ENCODE data around the gene CDH4. TPM values are rescaled to one million over a fixed set of nuclear protein-coding genes. Genes with fewer than 3 reads are reported as not detected.

The CDH4 gene
- total RNA-seq, 4 donors from 2014 or later = not detected

DNA sequence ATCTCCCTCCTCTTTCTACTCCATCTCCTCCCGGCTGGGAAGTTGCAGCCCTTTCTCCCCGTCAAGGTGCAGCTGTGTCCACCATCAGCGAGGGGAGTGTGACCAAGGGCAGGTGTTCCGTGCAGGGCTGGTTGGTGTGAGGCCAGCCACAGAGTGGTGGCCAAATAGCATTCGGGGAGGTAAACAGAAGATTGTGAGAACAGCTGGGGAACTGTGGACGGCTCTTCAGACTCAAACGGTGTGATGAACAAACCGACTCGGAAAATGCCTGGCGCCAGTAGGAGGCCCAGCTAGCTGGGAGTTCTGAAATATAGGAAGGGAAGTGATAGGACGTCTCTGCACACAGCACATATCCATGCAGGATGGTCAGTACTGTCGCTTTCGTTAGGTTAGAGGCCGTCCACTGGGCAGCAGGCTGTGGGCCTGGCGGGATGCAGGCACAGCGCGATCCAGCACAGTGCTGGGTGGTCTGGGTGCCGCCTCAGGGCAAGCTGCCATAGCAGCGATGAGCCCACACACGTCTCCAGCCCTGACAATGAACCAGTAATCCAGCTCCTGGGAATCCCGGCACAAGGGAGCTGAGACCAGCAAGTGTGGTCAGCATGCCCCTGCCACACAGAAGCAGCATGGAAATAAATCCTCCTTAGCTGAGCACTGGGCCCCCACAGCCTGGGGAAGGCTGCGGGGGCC, 555.6 kb downstream of the CDH4 start:
- H3K36me3 ChIP-seq = no peaks in the 10 kb centered on the region
- TF ChIP-seq, protein P1, sequence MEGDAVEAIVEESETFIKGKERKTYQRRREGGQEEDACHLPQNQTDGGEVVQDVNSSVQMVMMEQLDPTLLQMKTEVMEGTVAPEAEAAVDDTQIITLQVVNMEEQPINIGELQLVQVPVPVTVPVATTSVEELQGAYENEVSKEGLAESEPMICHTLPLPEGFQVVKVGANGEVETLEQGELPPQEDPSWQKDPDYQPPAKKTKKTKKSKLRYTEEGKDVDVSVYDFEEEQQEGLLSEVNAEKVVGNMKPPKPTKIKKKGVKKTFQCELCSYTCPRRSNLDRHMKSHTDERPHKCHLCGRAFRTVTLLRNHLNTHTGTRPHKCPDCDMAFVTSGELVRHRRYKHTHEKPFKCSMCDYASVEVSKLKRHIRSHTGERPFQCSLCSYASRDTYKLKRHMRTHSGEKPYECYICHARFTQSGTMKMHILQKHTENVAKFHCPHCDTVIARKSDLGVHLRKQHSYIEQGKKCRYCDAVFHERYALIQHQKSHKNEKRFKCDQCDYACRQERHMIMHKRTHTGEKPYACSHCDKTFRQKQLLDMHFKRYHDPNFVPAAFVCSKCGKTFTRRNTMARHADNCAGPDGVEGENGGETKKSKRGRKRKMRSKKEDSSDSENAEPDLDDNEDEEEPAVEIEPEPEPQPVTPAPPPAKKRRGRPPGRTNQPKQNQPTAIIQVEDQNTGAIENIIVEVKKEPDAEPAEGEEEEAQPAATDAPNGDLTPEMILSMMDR (IDR thresholded peaks at IDR 0.05) = no peak
- TF ChIP-seq POLR2A (IDR thresholded peaks at IDR 0.05) (no peak), POLR2AphosphoS5 (IDR thresholded peaks at IDR 0.05) (no peak), EP300 (IDR thresholded peaks at IDR 0.05; ENCODE audit: low read depth) (no peak)
- intact Hi-C loops (cut with DNase I; ENCODE audit: low total_unique reads) = no loop called here
- no peaks in the 10 kb centered on the region for H3K4me1 ChIP-seq
- no peak overlapping the region for H3K27ac ChIP-seq
- no peak overlapping the region for H3K4me3 ChIP-seq
- no peaks in the 10 kb centered on the region for H3K9me3 ChIP-seq
- in situ Hi-C loops (cut with MboI; ENCODE audit: low pct_ligation_motif_present in 1 of 4, low pct_unique_long_range_greater_than_20kb in 1 of 4, low sequenced_read_pairs in 3 of 4) = no loop called here
- 70 to 75% methylated on average over 4 to 22 of the region's 22 CpGs for WGBS, 2 donors (ENCODE audit: low coverage in 1 of 2)
- DNase-seq = no peak
- peaks cover 4% of the 10 kb centered on the region for H3K27me3 ChIP-seq

DNA sequence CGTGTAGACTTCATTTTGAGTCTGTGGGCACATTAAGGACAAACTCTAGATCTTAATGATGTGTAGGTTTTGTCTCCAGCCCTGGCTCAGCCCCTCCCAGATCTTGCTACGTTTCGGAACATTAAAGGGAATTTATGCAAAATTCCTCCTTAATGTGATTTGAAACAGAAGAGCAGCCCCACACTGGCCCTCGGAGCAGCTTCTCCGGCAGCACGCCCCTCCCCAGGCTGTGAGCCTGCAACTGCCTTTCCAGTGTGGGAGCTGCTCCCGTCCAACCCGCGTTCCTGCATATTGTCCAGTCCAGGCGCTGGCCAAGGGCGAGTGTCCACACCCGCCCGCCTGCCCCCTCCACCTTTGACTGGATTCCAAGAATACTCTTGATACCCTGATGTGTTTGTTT, 556.4 kb downstream of the CDH4 start:
- intact Hi-C loops (cut with DNase I; ENCODE audit: low total_unique reads) = no loop called here
- H3K27me3 ChIP-seq = peaks cover under 1% of the 10 kb centered on the region
- no peaks in the 10 kb centered on the region for H3K9me3 ChIP-seq
- no peak overlapping the region for H3K27ac ChIP-seq
- 44 to 73% methylated on average over 1 to 13 of the region's 13 CpGs for WGBS, 2 donors (ENCODE audit: low coverage in 1 of 2)
- DNase-seq = no peak
- in situ Hi-C loops (cut with MboI; ENCODE audit: low pct_ligation_motif_present in 1 of 4, low pct_unique_long_range_greater_than_20kb in 1 of 4, low sequenced_read_pairs in 3 of 4) = no loop called here
- no peaks in the 10 kb centered on the region for H3K4me1 ChIP-seq
- H3K4me3 ChIP-seq = no peak overlapping the region
- no peaks in the 10 kb centered on the region for H3K36me3 ChIP-seq
- TF ChIP-seq, protein P1 (IDR thresholded peaks at IDR 0.05) = no peak
- TF ChIP-seq POLR2A (IDR thresholded peaks at IDR 0.05) (no peak), EP300 (IDR thresholded peaks at IDR 0.05; ENCODE audit: low read depth) (no peak), POLR2AphosphoS5 (IDR thresholded peaks at IDR 0.05) (no peak)

DNA sequence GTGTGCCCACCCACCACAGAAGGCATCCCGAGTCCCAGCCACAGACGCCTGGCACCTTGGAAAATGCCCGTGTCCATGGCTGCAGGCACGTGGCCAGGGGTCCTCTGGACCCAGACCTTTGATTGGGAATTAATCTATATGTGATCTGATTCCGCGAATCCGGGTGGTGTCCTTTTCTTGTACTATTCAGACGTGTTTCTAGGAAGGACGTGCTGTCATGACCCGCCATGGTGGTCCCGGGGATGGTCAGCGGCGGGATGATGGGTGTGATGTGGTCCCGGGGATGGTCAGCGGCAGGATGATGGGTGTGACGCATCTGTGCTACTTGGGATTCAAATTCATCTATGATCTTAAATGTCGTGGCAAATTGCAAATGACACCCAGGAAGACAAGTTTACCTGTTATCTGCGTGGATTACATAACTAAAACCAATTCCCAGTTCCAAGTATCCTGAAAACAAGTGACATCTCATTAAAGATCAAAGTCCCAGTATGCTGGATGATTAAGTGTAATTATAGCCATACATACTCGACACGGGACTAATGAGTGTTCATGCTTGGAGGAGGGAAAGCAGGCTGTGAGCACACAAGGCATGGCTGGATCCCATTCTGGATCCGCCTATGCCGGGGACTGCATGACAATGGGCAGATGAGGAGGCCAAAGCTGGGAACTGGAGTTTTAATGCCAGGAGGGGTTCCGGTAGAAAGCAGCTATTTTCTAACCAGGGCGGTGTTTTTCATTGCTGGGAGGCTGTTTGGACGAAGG, 557.1 kb downstream of the CDH4 start:
- no peak overlapping the region for H3K4me3 ChIP-seq
- intact Hi-C loops (cut with DNase I; ENCODE audit: low total_unique reads) = no loop called here
- TF ChIP-seq POLR2AphosphoS5 (IDR thresholded peaks at IDR 0.05) = no peak
- TF ChIP-seq POLR2A (IDR thresholded peaks at IDR 0.05) = no peak
- no peak for TF ChIP-seq EP300 (IDR thresholded peaks at IDR 0.05; ENCODE audit: low read depth)
- TF ChIP-seq, protein P1 (IDR thresholded peaks at IDR 0.05) = no peak
- no peaks in the 10 kb centered on the region for H3K36me3 ChIP-seq
- H3K27me3 ChIP-seq = no peaks in the 10 kb centered on the region
- H3K9me3 ChIP-seq = no peaks in the 10 kb centered on the region
- in situ Hi-C loops (cut with MboI; ENCODE audit: low pct_ligation_motif_present in 1 of 4, low pct_unique_long_range_greater_than_20kb in 1 of 4, low sequenced_read_pairs in 3 of 4) = no loop called here
- H3K27ac ChIP-seq = no peak overlapping the region
- H3K4me1 ChIP-seq = no peaks in the 10 kb centered on the region
- no peak for DNase-seq
- 78 to 79% methylated on average over 21 to 25 of the region's 25 CpGs for WGBS, 2 donors (ENCODE audit: low coverage in 1 of 2)

DNA sequence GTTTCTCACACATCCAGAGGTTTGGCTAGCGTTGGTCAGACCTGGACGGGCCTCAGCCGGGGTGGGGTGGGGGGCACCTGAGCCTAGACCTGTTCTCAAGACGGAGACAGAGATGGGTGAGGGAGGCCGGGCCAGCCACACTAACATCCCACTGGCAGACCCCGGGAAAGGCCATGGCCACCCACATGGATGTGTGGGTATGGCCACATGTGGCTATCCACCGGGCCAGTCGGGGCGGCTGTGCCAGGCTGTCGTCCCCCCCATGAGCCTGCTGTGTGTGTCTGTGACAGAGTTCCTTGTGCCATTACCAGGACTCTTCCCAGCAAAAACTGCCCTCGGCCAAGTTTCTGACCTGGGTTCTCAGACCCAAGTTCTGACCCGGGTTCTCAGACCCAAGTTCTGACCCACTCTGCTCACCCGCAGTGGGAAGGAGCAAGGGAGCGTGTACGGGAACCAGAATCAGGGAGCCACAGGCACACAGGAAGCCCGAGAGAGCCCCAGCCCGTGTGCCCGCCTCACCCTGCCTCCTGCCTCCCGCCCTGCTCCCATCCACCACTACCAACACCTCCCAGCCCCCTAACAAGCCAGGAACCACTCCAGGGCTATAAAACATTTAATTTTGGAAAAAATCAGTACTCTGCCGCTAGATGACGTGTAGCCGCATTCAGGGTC, 558.1 kb downstream of the CDH4 start:
- Histone ChIP-seq H3K9me3 (no peaks in the 10 kb centered on the region), H3K36me3 (no peaks in the 10 kb centered on the region), H3K4me1 (no peaks in the 10 kb centered on the region), H3K27ac (no peak overlapping the region), H3K4me3 (no peak overlapping the region), H3K27me3 (no peaks in the 10 kb centered on the region)
- intact Hi-C loops (cut with DNase I; ENCODE audit: low total_unique reads) (no loop called here), in situ Hi-C loops (cut with MboI; ENCODE audit: low pct_ligation_motif_present in 1 of 4, low pct_unique_long_range_greater_than_20kb in 1 of 4, low sequenced_read_pairs in 3 of 4) (no loop called here)
- no peak for DNase-seq
- TF ChIP-seq, protein P1 (IDR thresholded peaks at IDR 0.05) = no peak
- TF ChIP-seq POLR2AphosphoS5 (IDR thresholded peaks at IDR 0.05) (no peak), EP300 (IDR thresholded peaks at IDR 0.05; ENCODE audit: low read depth) (no peak), POLR2A (IDR thresholded peaks at IDR 0.05) (no peak)
- WGBS, 2 donors (ENCODE audit: low coverage in 1 of 2) = 89% methylated on average over 22 of the region's 22 CpGs; no CpG with 5 or more reads in 1 of the 2 donors
